ENCODE results near the gene KANK2. TPM values are rescaled to one million over a fixed set of nuclear protein-coding genes. Genes with fewer than 3 reads are reported as not detected.

KANK2 gene
- total and polyA plus RNA-seq, 2 donors (not counting 1 experiment from before 2014, with no cell fraction given) = 192 to 511 TPM

GRCh38 chr19:11226716-11227166 lies 29.4 kb upstream of the KANK2 start:
- Histone ChIP-seq H3K4me1 (ENCODE audit: control insufficient read depth, extremely low read depth, insufficient read depth, low read length) (no peaks in the 10 kb centered on the region), H3K79me2 (ENCODE audit: control insufficient read depth, insufficient read depth, low read length) (no peaks in the 10 kb centered on the region), H3K27me3 (ENCODE audit: control insufficient read depth, insufficient read depth, low read length) (no peaks in the 10 kb centered on the region), H3K4me3 (replicated peaks in 1 of 4; ENCODE audit: control extremely low read depth in 1 of 4, insufficient read depth in 1 of 4, low read depth in 3 of 4, low read length in 4 of 4) (no peak overlapping the region), H3K9me3 (ENCODE audit: control insufficient read depth, insufficient read depth, low read depth, low read length) (peaks cover 2% of the 10 kb centered on the region), H3K4me2 (ENCODE audit: extremely low read depth, insufficient read depth, low read length) (no peak overlapping the region), H3K27ac (ENCODE audit: insufficient read depth, low read length) (no peak overlapping the region), H3K9ac (ENCODE audit: insufficient read depth, low read length) (no peak overlapping the region), H2AFZ (ENCODE audit: low read length) (no peak overlapping the region), H4K20me1 (ENCODE audit: control insufficient read depth, extremely low read depth, insufficient read depth, low read length) (no peaks in the 10 kb centered on the region), H3K36me3 (ENCODE audit: control insufficient read depth, insufficient read depth, low read length) (no peaks in the 10 kb centered on the region)
- no peak for DNase-seq (ENCODE audit: low read depth in 2 of 2)
- no peak for TF ChIP-seq CTCF (conservative IDR thresholded peaks at IDR 0.05 in 1 of 2, IDR thresholded peaks at IDR 0.05 in 1 of 2; ENCODE audit: low read depth in 1 of 2, low read length in 2 of 2)
- no peak for TF ChIP-seq EZH2 (IDR thresholded peaks at IDR 0.05; ENCODE audit: low read length, missing control alignments)

- TF ChIP-seq CTCF (conservative IDR thresholded peaks at IDR 0.05 in 1 of 2, IDR thresholded peaks at IDR 0.05 in 1 of 2; ENCODE audit: low read depth in 1 of 2, low read length in 2 of 2) (no peak), EZH2 (IDR thresholded peaks at IDR 0.05; ENCODE audit: low read length, missing control alignments) (no peak)
- Histone ChIP-seq H3K4me1 (ENCODE audit: control insufficient read depth, extremely low read depth, insufficient read depth, low read length) (no peaks in the 10 kb centered on the region), H4K20me1 (ENCODE audit: control insufficient read depth, extremely low read depth, insufficient read depth, low read length) (no peaks in the 10 kb centered on the region), H3K9ac (ENCODE audit: insufficient read depth, low read length) (no peak overlapping the region), H3K79me2 (ENCODE audit: control insufficient read depth, insufficient read depth, low read length) (no peaks in the 10 kb centered on the region), H2AFZ (ENCODE audit: low read length) (no peak overlapping the region), H3K4me2 (ENCODE audit: extremely low read depth, insufficient read depth, low read length) (no peak overlapping the region), H3K36me3 (ENCODE audit: control insufficient read depth, insufficient read depth, low read length) (no peaks in the 10 kb centered on the region), H3K9me3 (ENCODE audit: control insufficient read depth, insufficient read depth, low read depth, low read length) (peaks cover 3% of the 10 kb centered on the region), H3K4me3 (replicated peaks in 1 of 4; ENCODE audit: control extremely low read depth in 1 of 4, insufficient read depth in 1 of 4, low read depth in 3 of 4, low read length in 4 of 4) (no peak overlapping the region), H3K27ac (ENCODE audit: insufficient read depth, low read length) (no peak overlapping the region), H3K27me3 (ENCODE audit: control insufficient read depth, insufficient read depth, low read length) (no peaks in the 10 kb centered on the region)
- no peak for DNase-seq (ENCODE audit: low read depth in 2 of 2)
Measured at GRCh38 chr19:11225815-11226214, 28.5 kb upstream of the KANK2 start.

- H3K9ac ChIP-seq (ENCODE audit: insufficient read depth, low read length) = no peak overlapping the region
- no peaks in the 10 kb centered on the region for H3K4me1 ChIP-seq (ENCODE audit: control insufficient read depth, extremely low read depth, insufficient read depth, low read length)
- no peak overlapping the region for H3K4me3 ChIP-seq (replicated peaks in 1 of 4; ENCODE audit: control extremely low read depth in 1 of 4, insufficient read depth in 1 of 4, low read depth in 3 of 4, low read length in 4 of 4)
- no peak overlapping the region for H3K4me2 ChIP-seq (ENCODE audit: extremely low read depth, insufficient read depth, low read length)
- no peaks in the 10 kb centered on the region for H3K27me3 ChIP-seq (ENCODE audit: control insufficient read depth, insufficient read depth, low read length)
- H3K79me2 ChIP-seq (ENCODE audit: control insufficient read depth, insufficient read depth, low read length) = no peaks in the 10 kb centered on the region
- peaks cover 3% of the 10 kb centered on the region for H3K9me3 ChIP-seq (ENCODE audit: control insufficient read depth, insufficient read depth, low read depth, low read length)
- no peak for DNase-seq (ENCODE audit: low read depth in 2 of 2)
- TF ChIP-seq CTCF (conservative IDR thresholded peaks at IDR 0.05 in 1 of 2, IDR thresholded peaks at IDR 0.05 in 1 of 2; ENCODE audit: low read depth in 1 of 2, low read length in 2 of 2) (no peak), EZH2 (IDR thresholded peaks at IDR 0.05; ENCODE audit: low read length, missing control alignments) (no peak)
- no peak overlapping the region for H2AFZ ChIP-seq (ENCODE audit: low read length)
- H4K20me1 ChIP-seq (ENCODE audit: control insufficient read depth, extremely low read depth, insufficient read depth, low read length) = no peaks in the 10 kb centered on the region
- no peaks in the 10 kb centered on the region for H3K36me3 ChIP-seq (ENCODE audit: control insufficient read depth, insufficient read depth, low read length)
- no peak overlapping the region for H3K27ac ChIP-seq (ENCODE audit: insufficient read depth, low read length)
Measured at GRCh38 chr19:11225172-11225571, 27.8 kb upstream of the KANK2 start.
